ENCODE measurements around the gene COL5A2. TPM values are rescaled to one million over a fixed set of nuclear protein-coding genes. Genes with fewer than 3 reads are reported as not detected.

COL5A2 gene
- total RNA-seq, 2 experiments from 2014 or later = 0.25 to 0.77 TPM

DNA sequence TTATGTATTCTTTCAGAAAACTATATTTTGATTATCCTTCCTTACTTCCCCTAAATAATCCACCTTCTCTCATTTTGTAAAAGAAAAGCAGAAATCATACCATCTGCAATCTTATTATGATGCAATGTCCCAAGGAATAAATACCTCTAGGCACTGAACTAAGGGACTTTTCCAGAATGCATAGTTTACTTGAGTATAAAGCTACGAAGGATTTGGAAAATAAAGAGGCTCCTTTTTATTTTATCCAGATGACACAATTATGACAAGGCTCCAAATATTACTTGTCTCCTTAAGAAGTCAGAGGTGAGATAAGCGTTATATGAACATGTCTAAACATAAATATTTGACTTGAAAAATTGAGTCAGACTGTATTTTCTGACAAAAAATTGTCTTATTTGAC, 133.2 kb downstream of the COL5A2 start:
- no peak overlapping the region for H3K27ac ChIP-seq (ENCODE audit: low read depth in 1 of 2, low read length in 2 of 2)
- no peaks in the 10 kb centered on the region for H3K4me1 ChIP-seq (ENCODE audit: insufficient read depth, low read length)
- no peak overlapping the region for H3K4me3 ChIP-seq (ENCODE audit: low read length)
- no peaks in the 10 kb centered on the region for H3K9me3 ChIP-seq (ENCODE audit: control insufficient read depth in 1 of 2, insufficient read depth in 1 of 2, low read length in 2 of 2)
- intact Hi-C loops (cut with DNase I, micrococcal nuclease) = no loop called here
- no peaks in the 10 kb centered on the region for H3K36me3 Mint-ChIP-seq (ENCODE audit: low read depth)
- H3K4me3 Mint-ChIP-seq = no peak overlapping the region
- no peaks in the 10 kb centered on the region for H3K27me3 ChIP-seq (ENCODE audit: control insufficient read depth in 1 of 2, insufficient read depth in 2 of 2, low read length in 2 of 2)
- H3K4me1 Mint-ChIP-seq (ENCODE audit: low read depth) = no peaks in the 10 kb centered on the region
- DNase-seq (no peak), ATAC-seq (ENCODE audit: poor library complexity) (no peak)
- no peaks in the 10 kb centered on the region for H3K36me3 ChIP-seq (ENCODE audit: insufficient read depth, low read length)
- POLR2A ChIA-PET = no interaction called here
- H3K9me3 Mint-ChIP-seq = no peaks in the 10 kb centered on the region
- no peak for TF ChIP-seq CTCF (IDR thresholded peaks at IDR 0.05)
- no peak overlapping the region for H3K27ac Mint-ChIP-seq
- H3K27me3 Mint-ChIP-seq = no peaks in the 10 kb centered on the region
- CTCF ChIA-PET = no interaction called here

DNA sequence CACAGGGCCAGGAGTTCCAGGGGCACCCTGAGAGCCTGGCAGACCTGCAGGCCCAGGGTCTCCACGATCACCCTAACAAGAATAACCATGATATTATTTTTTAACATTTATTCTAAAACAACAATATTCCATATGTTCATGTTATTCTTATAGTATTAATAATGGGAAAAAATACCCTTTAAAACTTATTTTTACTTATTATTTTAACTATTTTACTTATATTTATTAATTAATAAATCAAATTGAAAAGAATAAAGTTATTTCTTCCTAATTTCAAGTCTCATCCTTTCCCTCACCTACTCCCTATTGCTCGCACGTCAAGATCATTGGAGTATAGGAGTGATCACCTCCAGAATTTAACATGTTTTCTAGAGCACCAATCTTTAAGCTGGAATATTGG, 133.7 kb downstream of the COL5A2 start:
- ChIA-PET POLR2A (no interaction called here), CTCF (no interaction called here)
- Histone ChIP-seq H3K36me3 (ENCODE audit: insufficient read depth, low read length) (no peaks in the 10 kb centered on the region), H3K27ac (ENCODE audit: low read depth in 1 of 2, low read length in 2 of 2) (no peak overlapping the region), H3K4me1 (ENCODE audit: insufficient read depth, low read length) (no peaks in the 10 kb centered on the region), H3K9me3 (ENCODE audit: control insufficient read depth in 1 of 2, insufficient read depth in 1 of 2, low read length in 2 of 2) (no peaks in the 10 kb centered on the region), H3K4me3 (ENCODE audit: low read length) (no peak overlapping the region), H3K27me3 (ENCODE audit: control insufficient read depth in 1 of 2, insufficient read depth in 2 of 2, low read length in 2 of 2) (no peaks in the 10 kb centered on the region)
- DNase-seq (no peak), ATAC-seq (ENCODE audit: poor library complexity) (no peak)
- no peaks in the 10 kb centered on the region for H3K36me3 Mint-ChIP-seq (ENCODE audit: low read depth)
- no peaks in the 10 kb centered on the region for H3K27me3 Mint-ChIP-seq
- no peak for TF ChIP-seq CTCF (IDR thresholded peaks at IDR 0.05)
- no peaks in the 10 kb centered on the region for H3K9me3 Mint-ChIP-seq
- intact Hi-C loops (cut with DNase I, micrococcal nuclease) = no loop called here
- H3K4me3 Mint-ChIP-seq = no peak overlapping the region
- no peak overlapping the region for H3K27ac Mint-ChIP-seq
- H3K4me1 Mint-ChIP-seq (ENCODE audit: low read depth) = no peaks in the 10 kb centered on the region

DNA sequence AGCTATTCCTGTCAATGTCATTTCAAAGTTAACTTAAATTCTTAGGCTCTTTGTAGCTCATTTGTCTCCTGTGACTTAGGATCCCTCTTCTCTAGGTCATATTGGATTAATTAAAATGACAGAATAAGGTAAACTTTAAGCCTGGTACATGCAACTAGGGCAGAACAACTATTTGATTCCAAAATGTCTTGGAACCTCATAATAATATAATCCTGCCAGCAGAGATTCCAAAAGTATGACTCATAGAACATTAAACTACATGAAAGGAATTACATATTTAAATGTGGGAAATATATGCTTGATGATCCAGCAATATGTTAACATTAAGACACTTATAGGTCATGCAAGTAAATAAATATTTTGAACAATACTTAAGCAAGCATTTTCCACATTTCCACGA, 142.0 kb downstream of the COL5A2 start:
- Mint-ChIP-seq H3K27me3 (no peaks in the 10 kb centered on the region), H3K27ac (no peak overlapping the region), H3K4me3 (no peak overlapping the region), H3K36me3 (ENCODE audit: low read depth) (no peaks in the 10 kb centered on the region), H3K4me1 (ENCODE audit: low read depth) (peaks cover 13% of the 10 kb centered on the region), H3K9me3 (no peaks in the 10 kb centered on the region)
- DNase-seq (no peak), ATAC-seq (ENCODE audit: poor library complexity) (no peak)
- H3K4me3 ChIP-seq (ENCODE audit: low read length) = no peak overlapping the region
- H3K27ac ChIP-seq (ENCODE audit: low read depth in 1 of 2, low read length in 2 of 2) = no peak overlapping the region
- H3K27me3 ChIP-seq (ENCODE audit: control insufficient read depth in 1 of 2, insufficient read depth in 2 of 2, low read length in 2 of 2) = no peaks in the 10 kb centered on the region
- no peaks in the 10 kb centered on the region for H3K9me3 ChIP-seq (ENCODE audit: control insufficient read depth in 1 of 2, insufficient read depth in 1 of 2, low read length in 2 of 2)
- H3K36me3 ChIP-seq (ENCODE audit: insufficient read depth, low read length) = no peaks in the 10 kb centered on the region
- ChIA-PET CTCF (no interaction called here), POLR2A (no interaction called here)
- H3K4me1 ChIP-seq (ENCODE audit: insufficient read depth, low read length) = no peaks in the 10 kb centered on the region
- intact Hi-C loops (cut with DNase I, micrococcal nuclease) = no loop called here
- no peak for TF ChIP-seq CTCF (IDR thresholded peaks at IDR 0.05)
